B cell (primary cell): ENCODE results near the gene NACAD. TPM values are rescaled to one million over a fixed set of nuclear protein-coding genes. Genes with fewer than 3 reads are reported as not detected.

Experiments
- ATAC-seq: fragments of 200-7000 bp; cut with Tn5 transposase; one replicate; pipeline ENCODE4 v1.10.0; 2021; ENCODE audit warnings: low read depth, mild to moderate bottlenecking, moderate number of reproducible peaks, moderate library complexity
- CTCF ChIA-PET: fragments of 350-600 bp; sonication (Branson Sonifier 250); formaldehyde crosslinking; loops from one replicate; lab custom pipeline; 2021; ENCODE audit warnings: antibody characterized with exemption, inconsistent platforms; lab: Charles Lee
- POLR2A ChIA-PET: fragments of 350-600 bp; sonication (Branson Sonifier 250); formaldehyde crosslinking; loops from one replicate; lab custom pipeline; 2021; ENCODE audit warnings: antibody characterized with exemption; lab: Charles Lee
- DNase-seq: peaks from one replicate; pipeline ENCODE4 v3.0.0; 2013
- H2AFZ ChIP-seq: 2 replicates; pipeline ENCODE4 v1.6.1; 2012; ENCODE audit warnings: mild to moderate bottlenecking, low read depth, low read length; ENCODE audit not compliant: insufficient read depth, poor library complexity, severe bottlenecking
- H3K27ac ChIP-seq, 2 donors: 1 replicate in 1 of 2; 2 replicates in 1 of 2; pipeline ENCODE4 v1.5.1; 2012 to 2013; ENCODE audit warnings: low read length in 2 of 2, mild to moderate bottlenecking in 2 of 2, moderate library complexity in 1 of 2
- H3K27me3 ChIP-seq, 4 experiments: fragments of 200-600 bp in 1 of 4; sonication (generic) in 1 of 4; replicated peaks in 1 of 4; 1 replicate in 2 of 4; 2 replicates in 2 of 4; pipeline versions ENCODE4 v1.6.1 to v1.7.0; 2013 to 2016; ENCODE audit warnings: low read length in 3 of 4, mild to moderate bottlenecking in 2 of 4, mixed read lengths in 1 of 4, moderate library complexity in 1 of 4; ENCODE audit not compliant: insufficient read depth in 4 of 4, control insufficient read depth in 3 of 4; ENCODE audit errors: control extremely low read depth in 1 of 4
- H3K36me3 ChIP-seq, 2 experiments: replicated peaks in 1 of 2; 1 replicate in 1 of 2; 2 replicates in 1 of 2; pipeline versions ENCODE4 v1.6.1 to v1.7.1; 2013; ENCODE audit warnings: low read length in 1 of 2; ENCODE audit not compliant: insufficient read depth in 2 of 2, control insufficient read depth in 1 of 2; ENCODE audit errors: control extremely low read depth in 1 of 2, extremely low read depth in 1 of 2
- H3K4me1 ChIP-seq, 2 donors: fragments of 200-600 bp in 1 of 2; sonication (generic) in 1 of 2; 1 replicate in 1 of 2; 2 replicates in 1 of 2; pipeline versions ENCODE4 v1.5.1 to v1.6.1; 2013 to 2017; ENCODE audit warnings: low read length in 2 of 2; ENCODE audit not compliant: control insufficient read depth in 2 of 2, insufficient read depth in 2 of 2
- H3K4me2 ChIP-seq: replicated peaks from 2 replicates; pipeline ENCODE3; 2012; ENCODE audit warnings: mild to moderate bottlenecking, low read depth, low read length; ENCODE audit not compliant: poor library complexity, severe bottlenecking
- H3K4me3 ChIP-seq, 5 experiments: fragments of 200-600 bp in 1 of 5; sonication (generic) in 1 of 5; 1 replicate in 3 of 5; 2 replicates in 2 of 5; pipeline versions ENCODE4 v1.5.1 to v1.7.0; 2011 to 2016; ENCODE audit warnings: low read length in 4 of 5, mild to moderate bottlenecking in 4 of 5, low read depth in 2 of 5, control low read depth in 1 of 5, moderate library complexity in 1 of 5; ENCODE audit not compliant: insufficient read depth in 1 of 5; ENCODE audit errors: control extremely low read depth in 1 of 5, extremely low read depth in 1 of 5
- H3K79me2 ChIP-seq: fragments of 200-600 bp; sonication (generic); one replicate; pipeline ENCODE4 v1.6.0; 2016; ENCODE audit warnings: low read length; ENCODE audit not compliant: control insufficient read depth, insufficient read depth
- H3K9ac ChIP-seq: fragments of 200-600 bp; sonication (generic); 2 replicates; pipeline ENCODE4 v1.6.1; 2017; ENCODE audit warnings: mild to moderate bottlenecking, low read length, moderate library complexity
- H3K9me3 ChIP-seq, 3 donors: one replicate each; pipeline versions ENCODE4 v1.6.1 to v1.7.1; 2013; ENCODE audit warnings: low read length in 2 of 3; ENCODE audit not compliant: control insufficient read depth in 2 of 3, insufficient read depth in 1 of 3; ENCODE audit errors: control extremely low read depth in 1 of 3
- H4K20me1 ChIP-seq: 2 replicates; pipeline ENCODE4 v1.6.0; 2012; ENCODE audit warnings: mild to moderate bottlenecking, low read length; ENCODE audit not compliant: insufficient read depth, control insufficient read depth, poor library complexity, severe bottlenecking
- H3K27ac Mint-ChIP-seq: one replicate; pipeline ENCODE4 v1.8.0; 2021; ENCODE audit warnings: mixed read lengths
- H3K27me3 Mint-ChIP-seq: one replicate; pipeline ENCODE4 v1.8.0; 2021; ENCODE audit warnings: mixed read lengths
- H3K4me1 Mint-ChIP-seq: one replicate; pipeline ENCODE4 v1.8.0; 2021; ENCODE audit warnings: mixed read lengths
- H3K4me3 Mint-ChIP-seq: one replicate; pipeline ENCODE4 v1.8.0; 2021; ENCODE audit warnings: mixed read lengths
- H3K9me3 Mint-ChIP-seq: one replicate; pipeline ENCODE4 v1.8.0; 2022; ENCODE audit warnings: mixed read lengths; ENCODE audit not compliant: insufficient read depth
- CTCF ChIP-seq: fragments of 200-600 bp; IDR thresholded peaks from one replicate; pipeline ENCODE4 v1.8.0; 2022; ENCODE audit warnings: antibody characterized with exemption, mild to moderate bottlenecking
- EZH2 ChIP-seq: IDR thresholded peaks from 2 replicates; pipeline ENCODE4 v1.6.1; 2012; ENCODE audit warnings: borderline replicate concordance, low read depth, mild to moderate bottlenecking, moderate library complexity, low read length; ENCODE audit not compliant: insufficient read depth, poor library complexity, severe bottlenecking
- WGBS: methylation state at CpG from one replicate; pipeline ENCODE4 v1.1.5; 2013; ENCODE audit warnings: missing lambda C conversion rate; ENCODE audit not compliant: insufficient coverage; 5-methylcytosine and 5-hydroxymethylcytosine counted together
- intact Hi-C: fragments of 100-400 bp; cut with micrococcal nuclease; formaldehyde crosslinking; loops from one replicate; pipeline ENCODE4 v1.10.0; 2022
- polyA plus RNA-seq: library from polyadenylated mRNA; depleted of rRNA; stranded (reverse); fragments of >200 nt; gene quantifications from 2 replicates; pipeline ENCODE4 v1.2.3, GENCODE V29; 2012
- total RNA-seq, 2 donors: library from RNA; stranded (reverse); fragments of 120-200 nt in 1 of 2; gene quantifications; 1 replicate in 1 of 2; 2 replicates in 1 of 2; pipeline versions ENCODE4 v1.2.3 to v1.2.4, GENCODE V29; 2013 to 2022

Gene NACAD
- total and polyA plus RNA-seq, 2 donors (not counting 1 experiment from before 2014, with no cell fraction given): 0.04 to 0.49 TPM

GRCh38 chr7:45068236-45069023, 20.3 kb downstream of the NACAD start:
- DNase-seq (no peak), ATAC-seq (no peak)
- 95% methylated on average over 15 of the region's 15 CpGs for WGBS
- H3K27ac ChIP-seq: no peak overlapping the region
- H3K27me3 Mint-ChIP-seq: no peaks in the 10 kb centered on the region
- TF ChIP-seq EZH2 (no peak), CTCF (no peak)
- peaks cover 69% of the 10 kb centered on the region for H3K79me2 ChIP-seq
- no peaks in the 10 kb centered on the region for H3K9me3 ChIP-seq
- H3K4me1 Mint-ChIP-seq: peaks cover 15% of the 10 kb centered on the region
- no peaks in the 10 kb centered on the region for H3K27me3 ChIP-seq
- no peak overlapping the region for H3K9ac ChIP-seq
- H3K4me2 ChIP-seq: no peak overlapping the region
- no peak overlapping the region for H3K4me3 ChIP-seq
- ChIA-PET POLR2A (no interaction called here), CTCF (interaction anchor here (0.9 to 1.2 kb wide), 2 partner anchors 68 to 94 kb away, joined by 4 to 5 read pairs; no protein-coding TSS in a partner anchor)
- no peak overlapping the region for H3K4me3 Mint-ChIP-seq
- peak overlapping the region; percentile 32 for H3K27ac Mint-ChIP-seq
- H3K4me1 ChIP-seq: peaks cover 7 to 10% of the 10 kb centered on the region in 2 donors
- peaks cover 100% of the 10 kb centered on the region for H4K20me1 ChIP-seq
- H3K9me3 Mint-ChIP-seq: no peaks in the 10 kb centered on the region
- H2AFZ ChIP-seq: no peak overlapping the region
- intact Hi-C loops: loop anchor here (10.0 kb wide), 1 partner anchor 64 kb away; the partner anchor contains the start of gene CCM2
- peaks cover 0 to 98% of the 10 kb centered on the region in 2 experiments for H3K36me3 ChIP-seq

- TF ChIP-seq CTCF: no peak
- no peak for TF ChIP-seq EZH2
- peaks cover 74% of the 10 kb centered on the region for H3K79me2 ChIP-seq
- no peak overlapping the region for H3K4me3 ChIP-seq
- H3K27me3 ChIP-seq: no peaks in the 10 kb centered on the region
- peaks cover 8 to 10% of the 10 kb centered on the region in 2 donors for H3K4me1 ChIP-seq
- ChIA-PET CTCF (interaction anchor here (0.7 kb wide), 1 partner anchor 15 kb away, joined by 4 read pairs; no protein-coding TSS in a partner anchor), POLR2A (interaction anchor here (0.7 kb wide), 1 partner anchor 38 kb away, joined by 3 read pairs; no protein-coding TSS in a partner anchor)
- H2AFZ ChIP-seq: no peak overlapping the region
- ATAC-seq (no peak), DNase-seq (no peak)
- peaks cover 22% of the 10 kb centered on the region for H3K4me1 Mint-ChIP-seq
- H3K9me3 Mint-ChIP-seq: no peaks in the 10 kb centered on the region
- H3K4me2 ChIP-seq: no peak overlapping the region
- H3K27ac ChIP-seq: no peak overlapping the region
- no peaks in the 10 kb centered on the region for H3K9me3 ChIP-seq
- H3K27me3 Mint-ChIP-seq: no peaks in the 10 kb centered on the region
- H3K36me3 ChIP-seq: peaks cover 0 to 94% of the 10 kb centered on the region in 2 experiments
- intact Hi-C loops: loop anchor here (10.0 kb wide), 1 partner anchor 63 kb away; the partner anchor contains the start of gene CCM2
- no peak overlapping the region for H3K9ac ChIP-seq
- peaks cover 100% of the 10 kb centered on the region for H4K20me1 ChIP-seq
- H3K4me3 Mint-ChIP-seq: no peak overlapping the region
- H3K27ac Mint-ChIP-seq: no peak overlapping the region
- 100% methylated on average over 3 of the region's 3 CpGs for WGBS
These were observed 21.2 kb downstream of the NACAD start for GRCh38 chr7:45067582-45067981.
